IMR-90 (cell line): ENCODE measurements around the gene CNKSR3. TPM values are rescaled to one million over a fixed set of nuclear protein-coding genes. Genes with fewer than 3 reads are reported as not detected.

ENCODE experiments used
- ATAC-seq: fragments of 200-7000 bp; cut with Tn5 transposase; 2 replicates; pipeline ENCODE4 v1.9.1; 2020; ENCODE audit warnings: low read depth, mild to moderate bottlenecking, moderate library complexity
- BruUV-seq: library from RNA; stranded (reverse); fragments of 400-500 nt; replicated peaks from 2 replicates; lab custom pipeline; 2021; lab: Mats Ljungman, UMichigan
- CTCF ChIA-PET: fragments of 300-600 bp; formaldehyde crosslinking; extraction: SDS; loops from one replicate; lab custom pipeline; 2021; ENCODE audit warnings: antibody characterized with exemption; lab: Yijun Ruan, JAX
- POLR2A ChIA-PET: fragments of 300-600 bp; sonication (Branson Sonifier 250); formaldehyde crosslinking; loops from one replicate; lab custom pipeline; 2022; ENCODE audit warnings: antibody characterized with exemption; ENCODE audit not compliant: unreplicated experiment; lab: Charles Lee
- DNase-seq: peaks from one replicate; pipeline ENCODE4 v3.0.0; 2013
- H2AFZ ChIP-seq: replicated peaks from 2 replicates; pipeline ENCODE3; 2013; ENCODE audit warnings: low read length, mild to moderate bottlenecking; ENCODE audit not compliant: poor library complexity
- H2AK5ac ChIP-seq: 2 replicates; pipeline ENCODE4 v1.6.1; 2013; ENCODE audit warnings: low read depth, low read length, inconsistent platforms
- H2AK9ac ChIP-seq: replicated peaks from 2 replicates; pipeline ENCODE3; 2013; ENCODE audit warnings: mild to moderate bottlenecking, low read depth, low read length, moderate library complexity; ENCODE audit not compliant: poor library complexity
- H2BK120ac ChIP-seq: 2 replicates; pipeline ENCODE4 v1.6.1; 2013; ENCODE audit warnings: low read depth, low read length, inconsistent platforms
- H2BK15ac ChIP-seq: 3 replicates; pipeline ENCODE4 v1.6.1; 2013; ENCODE audit warnings: low read depth, low read length, inconsistent platforms
- H2BK20ac ChIP-seq: 2 replicates; pipeline ENCODE4 v1.6.1; 2013; ENCODE audit warnings: low read depth, mild to moderate bottlenecking, inconsistent platforms, low read length, moderate library complexity
- H2BK5ac ChIP-seq: 2 replicates; pipeline ENCODE4 v1.6.1; 2013; ENCODE audit warnings: mild to moderate bottlenecking, low read depth, low read length, inconsistent platforms; ENCODE audit not compliant: poor library complexity, severe bottlenecking
- H3K14ac ChIP-seq: replicated peaks from 2 replicates; pipeline ENCODE4 v1.6.1; 2013; ENCODE audit warnings: low read depth, low read length, inconsistent platforms
- H3K18ac ChIP-seq: 2 replicates; pipeline ENCODE4 v1.6.1; 2013; ENCODE audit warnings: low read depth, low read length, control low read depth
- H3K23ac ChIP-seq: 2 replicates; pipeline ENCODE4 v1.6.1; 2013; ENCODE audit warnings: low read depth, low read length, inconsistent platforms
- H3K27ac ChIP-seq: 2 replicates; pipeline ENCODE4 v1.5.1; 2013; ENCODE audit warnings: mild to moderate bottlenecking, control low read depth, low read length; ENCODE audit not compliant: insufficient read depth
- H3K27me3 ChIP-seq: 2 replicates; pipeline ENCODE4 v1.6.1; 2013; ENCODE audit warnings: low read length; ENCODE audit not compliant: control insufficient read depth, insufficient read depth
- H3K36me3 ChIP-seq: 2 replicates; pipeline ENCODE4 v1.6.1; 2013; ENCODE audit warnings: low read length, mixed read lengths; ENCODE audit not compliant: control insufficient read depth, insufficient read depth
- H3K4ac ChIP-seq: 2 replicates; pipeline ENCODE4 v1.6.1; 2013; ENCODE audit warnings: low read depth, low read length, inconsistent platforms
- H3K4me1 ChIP-seq: 2 replicates; pipeline ENCODE4 v1.6.1; 2013; ENCODE audit warnings: low read length, mixed read lengths; ENCODE audit not compliant: control insufficient read depth, insufficient read depth
- H3K4me2 ChIP-seq: 2 replicates; pipeline ENCODE4 v1.6.1; 2013; ENCODE audit warnings: low read depth, mild to moderate bottlenecking, control low read depth, low read length, moderate library complexity
- H3K4me3 ChIP-seq: 2 replicates; pipeline ENCODE4 v1.5.1; 2013; ENCODE audit warnings: low read depth, mild to moderate bottlenecking, control low read depth, low read length, moderate library complexity; ENCODE audit not compliant: insufficient read depth
- H3K56ac ChIP-seq: 2 replicates; pipeline ENCODE4 v1.6.1; 2013; ENCODE audit warnings: low read length, inconsistent platforms; ENCODE audit not compliant: insufficient read depth; ENCODE audit errors: extremely low read depth
- H3K79me1 ChIP-seq, 2 experiments: 2 replicates each; pipeline ENCODE4 v1.6.1; 2013; ENCODE audit warnings: low read length in 2 of 2, inconsistent platforms in 1 of 2, low read depth in 1 of 2
- H3K9ac ChIP-seq: 2 replicates; pipeline ENCODE4 v1.6.1; 2013; ENCODE audit warnings: low read depth, low read length, control low read depth
- H3K9me1 ChIP-seq: 2 replicates; pipeline ENCODE4 v1.6.1; 2013; ENCODE audit warnings: low read length, inconsistent platforms; ENCODE audit not compliant: insufficient read depth
- H3K9me3 ChIP-seq: 2 replicates; pipeline ENCODE4 v1.6.1; 2013; ENCODE audit warnings: low read length; ENCODE audit not compliant: control insufficient read depth, insufficient read depth
- H4K20me1 ChIP-seq: 2 replicates; pipeline ENCODE4 v1.6.1; 2013; ENCODE audit warnings: low read length, inconsistent platforms; ENCODE audit not compliant: insufficient read depth
- H4K5ac ChIP-seq: 2 replicates; pipeline ENCODE4 v1.6.1; 2013; ENCODE audit warnings: mild to moderate bottlenecking, low read depth, low read length, control low read depth
- H4K8ac ChIP-seq, 2 experiments: 2 replicates each; pipeline ENCODE4 v1.6.1; 2013; ENCODE audit warnings: low read depth in 2 of 2, low read length in 2 of 2, control low read depth in 1 of 2, inconsistent platforms in 1 of 2
- H4K91ac ChIP-seq: 2 replicates; pipeline ENCODE4 v1.6.1; 2013; ENCODE audit warnings: low read depth, low read length, inconsistent platforms; ENCODE audit not compliant: insufficient read depth
- BHLHE40 ChIP-seq: fragments of 150-350 bp; IDR thresholded peaks from 2 replicates; pipeline ENCODE4 v1.6.1; 2016; ENCODE audit warnings: mild to moderate bottlenecking, low read depth, low read length
- CEBPB ChIP-seq: IDR thresholded peaks from 2 replicates; pipeline ENCODE4 v1.6.1; 2012; ENCODE audit warnings: low read depth, low read length, improper control_type of control experiment
- MXI1 ChIP-seq: IDR thresholded peaks from 2 replicates; pipeline ENCODE4 v1.6.1; 2012; ENCODE audit warnings: low read depth, mild to moderate bottlenecking, low read length, moderate library complexity, borderline replicate concordance
- POLR2A ChIP-seq: IDR thresholded peaks from 2 replicates; pipeline ENCODE4 v1.6.1; 2012; ENCODE audit warnings: mild to moderate bottlenecking, low read depth, low read length
- RAD21 ChIP-seq: IDR thresholded peaks from 2 replicates; pipeline ENCODE4 v1.6.1; 2012; ENCODE audit warnings: low read length, improper control_type of control experiment
- dilution Hi-C: fragments of 300-500 bp; cut with HindIII; formaldehyde crosslinking; loops from one replicate; pipeline ENCODE4 v1.14.3; 2018; ENCODE audit warnings: low sequenced_read_pairs; ENCODE audit not compliant: unreplicated experiment
- in situ Hi-C: fragments of 300-500 bp; cut with MboI; formaldehyde crosslinking; loops from 3 replicates; pipeline ENCODE4 v1.14.3; 2019; ENCODE audit warnings: low sequenced_read_pairs, inconsistent platforms, mixed read lengths
- intact Hi-C: fragments of 100-400 bp; cut with micrococcal nuclease; formaldehyde crosslinking; loops from 2 replicates; pipeline ENCODE4 v1.10.0; 2022
- polyA plus RNA-seq, 3 experiments: library from polyadenylated mRNA; depleted of rRNA; stranded (reverse); fragments of >200 nt; gene quantifications; 2 replicates each; pipeline ENCODE4 v1.2.3, GENCODE V29; 2012; ENCODE audit warnings: low replicate concordance in 1 of 3
- total RNA-seq: library from RNA; depleted of rRNA; stranded (reverse); fragments of >200 nt; gene quantifications from 2 replicates; pipeline ENCODE4 v1.2.3, GENCODE V29; 2012

Gene CNKSR3
- total and polyA plus RNA-seq, 2 of the 4 experiments (the other 2 are of a cell fraction): 6.7 to 15.8 TPM

DNA sequence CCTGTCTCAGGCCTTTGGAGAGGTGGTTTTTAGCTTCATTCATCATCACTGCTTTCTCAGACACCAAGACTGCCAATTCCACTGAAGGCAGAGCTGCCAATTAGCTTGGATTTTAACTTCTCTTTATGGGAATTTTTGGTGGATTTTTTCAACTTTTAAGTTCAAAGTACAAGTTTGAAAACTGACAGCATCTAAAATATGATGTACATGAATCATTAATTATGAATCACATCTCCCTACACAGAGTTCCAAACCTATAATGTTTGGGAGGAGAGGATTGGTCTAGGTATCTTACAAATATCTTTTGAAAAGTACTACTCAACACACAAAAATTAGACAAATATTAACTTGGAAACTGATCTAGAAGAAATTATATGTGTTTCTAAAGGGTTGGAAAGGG, 25.5 kb downstream of the CNKSR3 start:
- H3K9me1 ChIP-seq: peaks cover 21% of the 10 kb centered on the region
- H2BK20ac ChIP-seq: no peak overlapping the region
- DNase-seq (no peak), ATAC-seq (no peak)
- H3K23ac ChIP-seq: no peak overlapping the region
- H4K91ac ChIP-seq: no peak overlapping the region
- POLR2A ChIA-PET: no interaction called here
- no peak overlapping the region for H4K8ac ChIP-seq
- BruUV-seq: no TSS peak
- in situ Hi-C loops (no loop called here), dilution Hi-C loops (no loop called here), intact Hi-C loops (no loop called here)
- no peak overlapping the region for H3K4ac ChIP-seq
- no peak overlapping the region for H2AK9ac ChIP-seq
- no peak overlapping the region for H3K14ac ChIP-seq
- H3K36me3 ChIP-seq: no peaks in the 10 kb centered on the region
- H3K18ac ChIP-seq: no peak overlapping the region
- no peak overlapping the region for H3K4me2 ChIP-seq
- H4K20me1 ChIP-seq: no peaks in the 10 kb centered on the region
- no peak overlapping the region for H2AFZ ChIP-seq
- no peaks in the 10 kb centered on the region for H3K27me3 ChIP-seq
- no peak overlapping the region for H2AK5ac ChIP-seq
- no peak overlapping the region for H4K5ac ChIP-seq
- H3K27ac ChIP-seq: no peak overlapping the region
- H3K4me1 ChIP-seq: peaks cover 17% of the 10 kb centered on the region
- no peak overlapping the region for H2BK5ac ChIP-seq
- no peak overlapping the region for H3K4me3 ChIP-seq
- no peaks in the 10 kb centered on the region for H3K9me3 ChIP-seq
- TF ChIP-seq POLR2A: no peak
- TF ChIP-seq BHLHE40: no peak
- no peak for TF ChIP-seq RAD21
- no peak for TF ChIP-seq MXI1
- no peak for TF ChIP-seq CEBPB
- no peak overlapping the region for H2BK15ac ChIP-seq
- H3K79me1 ChIP-seq: peaks cover 40 to 67% of the 10 kb centered on the region in 2 experiments
- H3K56ac ChIP-seq: no peak overlapping the region
- no peak overlapping the region for H3K9ac ChIP-seq
- H2BK120ac ChIP-seq: no peak overlapping the region
- CTCF ChIA-PET: interaction anchor here (0.6 kb wide), 1 partner anchor 12 kb away, joined by 7 read pairs; no protein-coding TSS in a partner anchor
